PC-9 (cell line): Measurements from ENCODE around the gene ZMAT5. TPM values are rescaled to one million over a fixed set of nuclear protein-coding genes. Genes with fewer than 3 reads are reported as not detected.
A peak's percentile ranks its signal among the peaks of the same experiment; 100 is the strongest.

Source experiments
- BruUV-seq: library from RNA; stranded (reverse); fragments of 400-500 nt; replicated peaks from 2 replicates; lab custom pipeline; 2021; lab: Mats Ljungman, UMichigan
- CTCF ChIA-PET: fragments of 300-600 bp; sonication (Branson Sonifier 250); formaldehyde crosslinking; loops from one replicate; lab custom pipeline; 2022; ENCODE audit warnings: antibody characterized with exemption; lab: Charles Lee
- POLR2A ChIA-PET: fragments of 300-600 bp; sonication (Branson Sonifier 250); formaldehyde crosslinking; loops from one replicate; lab custom pipeline; 2022; ENCODE audit warnings: antibody characterized with exemption; ENCODE audit not compliant: unreplicated experiment; lab: Charles Lee
- DNase-seq, 2 experiments: peaks; one replicate each; pipeline versions ENCODE4 v3.0.0 to v3.0.0-alpha.2; 2015 to 2022; ENCODE audit warnings: mixed read lengths in 1 of 2
- H2AFZ ChIP-seq: fragments of 200-600 bp; sonication (generic); 2 replicates; pipeline ENCODE4 v1.8.1; 2017; ENCODE audit warnings: antibody characterized with exemption
- H3F3A ChIP-seq: fragments of 200-600 bp; sonication (generic); 2 replicates; pipeline ENCODE4 v1.8.1; 2017; ENCODE audit warnings: antibody characterized with exemption, mild to moderate bottlenecking, low read depth; ENCODE audit not compliant: insufficient read depth
- H3K27ac ChIP-seq: fragments of 200-600 bp; sonication (generic); 2 replicates; pipeline ENCODE4 v1.6.1; 2016; ENCODE audit warnings: mixed run types
- H3K27me3 ChIP-seq: fragments of 200-600 bp; sonication (generic); 2 replicates; pipeline ENCODE4 v1.6.1; 2016; ENCODE audit warnings: low read depth, mixed run types; ENCODE audit not compliant: insufficient read depth
- H3K36me3 ChIP-seq: fragments of 200-600 bp; sonication (generic); 2 replicates; pipeline ENCODE4 v1.6.1; 2016; ENCODE audit warnings: low read depth, mixed run types
- H3K4me1 ChIP-seq: fragments of 200-600 bp; sonication (generic); replicated peaks from 2 replicates; pipeline ENCODE4 v1.6.1; 2016; ENCODE audit warnings: mixed run types; ENCODE audit not compliant: insufficient read depth
- H3K4me2 ChIP-seq: fragments of 200-600 bp; sonication (generic); 2 replicates; pipeline ENCODE4 v1.6.1; 2017; ENCODE audit warnings: mixed run types
- H3K4me3 ChIP-seq: fragments of 200-600 bp; sonication (generic); 2 replicates; pipeline ENCODE4 v1.6.1; 2016; ENCODE audit warnings: mixed run types
- H3K79me2 ChIP-seq: fragments of 200-600 bp; sonication (generic); 2 replicates; pipeline ENCODE4 v1.6.1; 2017; ENCODE audit warnings: low read depth, mixed run types
- H3K9me2 ChIP-seq: fragments of 200-600 bp; sonication (generic); 2 replicates; pipeline ENCODE4 v1.8.1; 2017; ENCODE audit warnings: mild to moderate bottlenecking; ENCODE audit not compliant: insufficient read depth
- H3K9me3 ChIP-seq: fragments of 200-600 bp; sonication (generic); 2 replicates; pipeline ENCODE4 v1.8.1; 2016; ENCODE audit warnings: low read depth; ENCODE audit not compliant: insufficient read depth
- H4K20me1 ChIP-seq: fragments of 200-600 bp; sonication (generic); 2 replicates; pipeline ENCODE4 v1.8.1; 2017; ENCODE audit not compliant: insufficient read depth
- EZH2 ChIP-seq: fragments of 200-600 bp; sonication (generic); IDR thresholded peaks from 2 replicates; pipeline ENCODE4 v1.8.0; 2017; ENCODE audit warnings: antibody characterized with exemption, low read depth
- intact Hi-C: fragments of 100-400 bp; cut with micrococcal nuclease; formaldehyde crosslinking; loops from one replicate; pipeline ENCODE4 v1.10.0; 2022; ENCODE audit not compliant: unreplicated experiment
- total RNA-seq: library from RNA; stranded (reverse); gene quantifications from 2 replicates; pipeline ENCODE4 v1.2.3, GENCODE V29; 2021
- TF ChIP-seq, protein P1 (sequence below): fragments of 200-600 bp; sonication (generic); conservative IDR thresholded peaks from 2 replicates; pipeline ENCODE4 v1.6.1; 2017; ENCODE audit warnings: mixed run types, antibody characterized with exemption, mild to moderate bottlenecking, moderate library complexity

ZMAT5 gene
- total RNA-seq, 1 experiment from 2014 or later, result 14.2 TPM

DNA sequence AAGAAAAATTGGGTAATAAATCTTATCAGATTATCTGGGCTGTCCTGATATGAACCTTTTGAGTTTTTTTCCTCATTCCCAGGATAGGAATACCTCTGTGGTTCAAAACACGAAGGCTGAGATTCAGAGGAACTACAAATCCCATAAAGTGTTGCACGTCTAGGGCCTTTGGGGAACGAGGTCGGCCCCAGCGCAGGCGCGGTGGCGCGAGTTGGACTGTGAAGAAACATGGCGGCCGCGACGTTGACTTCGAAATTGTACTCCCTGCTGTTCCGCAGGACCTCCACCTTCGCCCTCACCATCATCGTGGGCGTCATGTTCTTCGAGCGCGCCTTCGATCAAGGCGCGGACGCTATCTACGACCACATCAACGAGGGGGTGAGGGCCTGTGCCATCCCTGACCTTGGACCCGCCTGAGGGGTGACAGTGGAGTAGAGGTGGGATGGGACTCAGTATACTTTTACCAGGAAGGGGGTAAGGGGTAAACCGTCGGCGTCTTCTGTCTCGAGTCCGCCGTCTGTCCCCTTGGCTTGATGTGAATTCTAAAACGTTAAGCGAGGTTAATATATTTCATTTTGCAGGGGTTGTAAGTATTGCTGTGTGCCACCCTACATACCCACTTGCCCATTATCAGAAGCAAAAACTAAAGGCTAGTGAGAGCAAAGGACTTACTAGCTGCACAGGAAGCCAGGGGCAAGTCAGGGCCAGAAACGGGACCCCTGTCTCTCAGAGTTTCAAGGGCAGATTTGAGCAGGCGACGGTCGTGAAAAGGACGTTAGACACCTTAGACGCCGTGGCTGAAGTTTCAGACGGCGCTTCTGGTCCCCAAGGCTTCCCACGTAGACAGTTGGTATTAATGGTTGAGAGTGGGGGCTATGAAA, 604 bp upstream of the ZMAT5 start, which contains the start of gene UQCR10:
Gene UQCR10, plus strand, starts transcription at position 199 of the 881 bp plus-strand sequence. Its CDS starts 30 bp downstream, at position 229.
- Histone ChIP-seq H3F3A (peaks cover 34% of the 10 kb centered on the region), H3K27ac (peak within 1 kb of the TSS; percentile 76), H3K79me2 (peaks cover 56% of the 10 kb centered on the region), H4K20me1 (no peaks in the 10 kb centered on the region), H3K4me2 (peak within 1 kb of the TSS; percentile 95), H3K9me2 (no peaks in the 10 kb centered on the region), H3K4me3 (peak within 1 kb of the TSS; percentile 93), H3K9me3 (no peaks in the 10 kb centered on the region), H3K36me3 (peaks cover 20% of the 10 kb centered on the region; the same call in 1 of the 2 replicates), H2AFZ (peak within 1 kb of the TSS; percentile 94), H3K27me3 (no peaks in the 10 kb centered on the region), H3K4me1 (peaks cover 29% of the 10 kb centered on the region)
- POLR2A ChIA-PET, result interaction anchor here (0.7 kb wide), 1 partner anchor 66 kb away, joined by 5 read pairs; no protein-coding TSS in a partner anchor
- TF ChIP-seq, protein P1, sequence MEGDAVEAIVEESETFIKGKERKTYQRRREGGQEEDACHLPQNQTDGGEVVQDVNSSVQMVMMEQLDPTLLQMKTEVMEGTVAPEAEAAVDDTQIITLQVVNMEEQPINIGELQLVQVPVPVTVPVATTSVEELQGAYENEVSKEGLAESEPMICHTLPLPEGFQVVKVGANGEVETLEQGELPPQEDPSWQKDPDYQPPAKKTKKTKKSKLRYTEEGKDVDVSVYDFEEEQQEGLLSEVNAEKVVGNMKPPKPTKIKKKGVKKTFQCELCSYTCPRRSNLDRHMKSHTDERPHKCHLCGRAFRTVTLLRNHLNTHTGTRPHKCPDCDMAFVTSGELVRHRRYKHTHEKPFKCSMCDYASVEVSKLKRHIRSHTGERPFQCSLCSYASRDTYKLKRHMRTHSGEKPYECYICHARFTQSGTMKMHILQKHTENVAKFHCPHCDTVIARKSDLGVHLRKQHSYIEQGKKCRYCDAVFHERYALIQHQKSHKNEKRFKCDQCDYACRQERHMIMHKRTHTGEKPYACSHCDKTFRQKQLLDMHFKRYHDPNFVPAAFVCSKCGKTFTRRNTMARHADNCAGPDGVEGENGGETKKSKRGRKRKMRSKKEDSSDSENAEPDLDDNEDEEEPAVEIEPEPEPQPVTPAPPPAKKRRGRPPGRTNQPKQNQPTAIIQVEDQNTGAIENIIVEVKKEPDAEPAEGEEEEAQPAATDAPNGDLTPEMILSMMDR, result no peak
- CTCF ChIA-PET, result interaction anchor here (1.3 kb wide), 1 partner anchor 14 kb away, joined by 3 read pairs; no protein-coding TSS in a partner anchor
- TSS peak; percentile 59 for BruUV-seq
- intact Hi-C loops, result loop anchor here (2.0 to 10.0 kb wide), 3 partner anchors 31 to 143 kb away; no protein-coding TSS in a partner anchor
- DNase-seq, result peak; percentile 73 to 78

DNA sequence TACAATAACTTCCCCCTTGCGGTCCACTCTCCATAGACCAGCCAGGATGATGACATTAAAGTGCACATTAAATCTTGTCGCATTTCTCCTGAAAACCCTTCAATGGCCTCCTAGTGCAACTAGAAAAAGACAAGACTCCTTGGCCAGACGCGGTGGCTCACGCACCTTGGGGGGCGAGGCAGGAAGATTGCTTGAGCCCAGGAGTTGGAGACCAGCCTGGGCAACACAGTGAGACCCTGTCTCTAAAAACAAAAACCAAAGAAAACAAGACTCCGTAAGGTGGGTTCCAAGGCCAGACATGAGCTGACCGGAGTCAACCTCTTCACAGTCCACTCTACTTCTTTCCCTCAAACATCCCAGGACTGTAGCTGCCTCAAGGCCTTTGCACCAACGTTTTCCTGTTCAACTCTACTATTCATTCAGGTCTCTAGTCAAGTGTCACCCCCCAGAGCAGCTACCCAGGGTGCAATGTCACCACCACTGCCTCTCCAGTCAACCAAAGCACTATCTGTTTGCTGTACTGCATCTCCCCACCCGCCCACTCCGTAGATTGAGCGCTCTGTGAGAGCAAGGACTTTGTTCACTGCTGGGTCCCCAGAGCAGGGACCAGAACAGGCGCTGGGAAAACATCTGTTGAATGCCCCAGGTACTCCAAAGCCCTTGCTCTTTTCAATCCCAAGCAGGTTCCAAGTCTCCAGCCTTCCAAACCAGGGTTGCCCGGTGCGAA, 739 bp downstream of the ZMAT5 start:
- POLR2A ChIA-PET, result interaction anchor here (0.5 to 0.7 kb wide), 2 partner anchors 65 to 522 kb away, joined by 3 to 5 read pairs; no protein-coding TSS in a partner anchor
- BruUV-seq, result TSS peak; percentile 62

More for the DNA sequence above, 739 bp downstream of the ZMAT5 start:
- TF ChIP-seq, protein P1, result no peak
- TF ChIP-seq EZH2, result no peak
- H3K9me3 ChIP-seq, result no peaks in the 10 kb centered on the region
- H3K27ac ChIP-seq, result peak overlapping the region; percentile 76
- peak overlapping the region; percentile 93 for H3K4me3 ChIP-seq
- no peak for DNase-seq
- no peaks in the 10 kb centered on the region for H3K9me2 ChIP-seq
- intact Hi-C loops, result loop anchor here (2.0 to 10.0 kb wide), 3 partner anchors 33 to 141 kb away; no protein-coding TSS in a partner anchor
- no peaks in the 10 kb centered on the region for H4K20me1 ChIP-seq
- H3K79me2 ChIP-seq, result peaks cover 56% of the 10 kb centered on the region
- H3F3A ChIP-seq, result peaks cover 23% of the 10 kb centered on the region; the same call in 1 of the 2 replicates
- no peaks in the 10 kb centered on the region for H3K27me3 ChIP-seq
- peak overlapping the region; percentile 89 for H2AFZ ChIP-seq
- peaks cover 18% of the 10 kb centered on the region; the same call in 1 of the 2 replicates for H3K36me3 ChIP-seq
- H3K4me1 ChIP-seq, result peaks cover 31% of the 10 kb centered on the region
- peak overlapping the region; percentile 95 for H3K4me2 ChIP-seq
- CTCF ChIA-PET, result interaction anchor here (1.3 kb wide), 1 partner anchor 16 kb away, joined by 3 read pairs; no protein-coding TSS in a partner anchor
